GM18498 (cell line): ENCODE data around the gene CFAP119.

Experiments
- ATAC-seq: cut with Tn5 transposase; IDR thresholded peaks from one replicate; pipeline ENCODE4 v1.9.1; 2021; ENCODE audit warnings: mild to moderate bottlenecking, moderate library complexity; ENCODE audit not compliant: unreplicated experiment

The CFAP119 gene

DNA sequence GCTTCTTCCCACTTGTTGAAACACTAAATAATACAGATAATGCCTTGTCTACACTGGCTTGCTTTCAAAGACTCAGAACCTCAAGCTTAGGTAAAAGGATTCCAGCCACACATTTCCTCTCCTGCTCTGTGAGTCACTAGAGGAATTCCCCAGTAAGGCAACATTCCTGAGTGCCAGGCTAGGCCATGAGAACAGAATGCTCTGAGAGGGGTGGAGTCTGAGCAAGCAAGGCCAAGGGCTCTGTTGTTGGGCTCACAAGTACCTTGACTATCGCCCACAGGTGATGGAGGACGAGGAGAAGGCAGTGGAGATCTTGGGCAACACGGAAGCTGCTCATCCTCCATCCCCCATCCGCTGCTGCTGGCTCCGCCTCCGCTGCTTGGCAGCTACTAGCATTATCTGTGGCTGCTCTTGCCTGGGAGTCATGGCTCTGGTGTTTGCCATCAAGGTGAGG lies 20.4 kb downstream of the CFAP119 start:
- no peak for ATAC-seq

DNA sequence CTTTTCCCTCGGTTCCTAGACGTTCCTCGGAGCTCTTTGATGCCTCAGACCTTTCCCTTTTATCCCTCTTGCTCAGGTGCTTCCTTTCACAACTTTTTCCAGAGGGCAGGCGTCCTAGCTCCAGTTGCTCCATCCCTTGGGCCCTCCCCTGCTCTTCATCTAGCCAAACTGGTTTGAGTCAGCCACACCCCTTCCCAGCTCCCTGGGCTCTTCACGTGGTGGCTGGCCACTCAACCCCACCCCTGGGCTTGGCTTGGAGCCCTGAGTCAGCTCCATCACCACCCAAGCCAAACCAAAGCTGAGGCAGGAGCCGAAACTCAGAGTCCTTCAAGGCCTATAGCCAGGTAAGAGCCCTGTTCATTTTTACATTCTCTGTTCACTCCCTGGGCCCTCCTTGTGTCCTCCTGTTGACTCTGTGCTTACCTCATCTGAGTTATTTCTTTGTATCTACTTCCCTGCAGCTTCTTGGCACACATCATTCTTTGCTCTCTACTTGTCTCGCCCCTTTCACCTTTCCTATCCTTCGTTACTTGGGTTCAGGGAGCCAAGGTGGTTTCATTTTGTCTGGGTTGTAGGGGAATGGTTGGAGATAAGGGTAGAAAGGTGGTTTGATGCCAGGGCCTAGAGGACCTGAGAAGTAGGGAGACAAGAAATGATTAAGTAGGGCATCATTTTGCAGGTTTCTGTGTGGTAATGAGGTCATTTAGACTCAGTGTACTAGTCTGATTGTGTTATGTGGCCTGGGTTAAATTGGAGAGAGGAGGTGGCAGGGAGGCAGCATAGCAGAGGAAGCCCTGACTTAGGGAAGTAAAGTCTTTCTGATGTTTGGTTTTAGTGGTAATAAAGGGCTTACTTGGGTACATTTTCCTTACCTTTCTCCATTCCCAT lies 21.3 kb downstream of the CFAP119 start:
- ATAC-seq = no peak

DNA sequence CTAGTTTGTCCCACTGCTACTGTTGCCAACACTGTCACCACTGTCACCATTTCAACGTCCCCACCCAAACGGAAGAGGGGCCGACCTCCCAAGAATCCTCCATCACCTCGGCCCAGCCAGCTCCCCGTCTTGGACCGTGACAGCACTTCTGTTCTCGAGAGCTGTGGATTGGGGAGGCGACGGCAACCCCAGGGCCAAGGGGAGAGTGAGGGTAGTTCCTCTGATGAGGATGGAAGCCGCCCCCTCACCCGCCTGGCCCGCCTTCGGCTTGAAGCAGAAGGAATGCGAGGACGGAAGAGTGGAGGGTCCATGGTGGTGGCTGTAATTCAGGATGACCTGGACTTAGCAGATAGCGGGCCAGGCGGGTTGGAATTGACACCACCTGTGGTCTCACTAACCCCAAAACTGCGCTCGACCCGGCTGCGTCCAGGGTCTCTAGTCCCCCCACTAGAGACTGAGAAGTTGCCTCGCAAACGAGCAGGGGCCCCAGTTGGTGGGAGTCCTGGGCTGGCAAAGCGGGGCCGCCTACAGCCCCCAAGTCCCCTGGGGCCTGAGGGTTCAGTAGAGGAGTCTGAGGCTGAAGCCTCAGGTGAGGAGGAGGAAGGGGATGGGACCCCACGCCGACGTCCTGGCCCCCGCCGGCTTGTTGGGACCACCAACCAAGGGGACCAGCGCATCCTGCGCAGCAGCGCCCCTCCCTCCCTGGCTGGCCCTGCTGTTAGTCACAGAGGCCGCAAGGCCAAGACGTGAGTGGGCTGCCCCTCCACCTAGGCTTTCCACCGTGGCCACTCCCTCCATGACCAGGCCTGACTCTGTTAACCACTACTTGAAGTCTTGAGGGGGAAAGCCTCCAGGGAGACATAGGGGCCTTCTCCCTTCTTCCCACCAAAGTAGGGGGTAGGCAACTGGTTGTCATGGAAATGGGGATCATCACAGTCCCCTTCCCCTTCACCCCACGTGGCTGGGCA lies 22.6 kb downstream of the CFAP119 start:
- ATAC-seq = no peak

DNA sequence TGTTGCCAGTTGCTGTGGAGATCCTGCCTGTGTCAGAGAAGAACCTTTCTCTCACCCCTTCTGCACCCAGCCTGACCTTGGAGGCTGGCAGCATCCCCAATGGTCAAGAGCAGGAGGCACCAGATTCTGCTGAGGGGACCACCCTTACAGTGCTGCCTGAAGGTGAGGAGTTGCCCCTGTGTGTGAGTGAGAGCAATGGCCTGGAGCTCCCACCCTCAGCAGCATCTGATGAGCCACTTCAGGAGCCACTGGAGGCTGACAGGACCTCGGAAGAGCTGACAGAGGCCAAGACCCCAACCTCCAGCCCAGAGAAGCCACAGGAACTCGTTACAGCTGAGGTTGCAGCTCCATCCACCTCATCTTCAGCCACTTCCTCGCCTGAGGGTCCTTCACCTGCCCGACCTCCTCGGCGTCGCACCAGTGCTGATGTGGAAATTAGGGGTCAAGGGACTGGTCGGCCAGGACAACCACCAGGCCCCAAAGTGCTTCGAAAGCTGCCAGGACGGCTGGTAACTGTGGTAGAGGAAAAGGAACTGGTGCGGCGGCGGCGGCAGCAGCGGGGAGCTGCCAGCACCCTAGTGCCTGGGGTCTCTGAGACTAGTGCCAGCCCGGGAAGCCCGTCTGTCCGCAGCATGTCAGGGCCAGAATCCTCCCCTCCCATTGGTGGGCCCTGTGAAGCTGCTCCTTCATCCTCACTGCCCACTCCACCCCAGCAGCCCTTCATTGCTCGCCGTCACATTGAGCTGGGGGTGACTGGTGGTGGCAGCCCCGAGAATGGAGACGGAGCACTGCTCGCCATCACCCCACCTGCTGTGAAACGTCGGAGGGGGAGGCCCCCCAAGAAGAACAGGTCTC lies 23.8 kb downstream of the CFAP119 start:
- no peak for ATAC-seq

DNA sequence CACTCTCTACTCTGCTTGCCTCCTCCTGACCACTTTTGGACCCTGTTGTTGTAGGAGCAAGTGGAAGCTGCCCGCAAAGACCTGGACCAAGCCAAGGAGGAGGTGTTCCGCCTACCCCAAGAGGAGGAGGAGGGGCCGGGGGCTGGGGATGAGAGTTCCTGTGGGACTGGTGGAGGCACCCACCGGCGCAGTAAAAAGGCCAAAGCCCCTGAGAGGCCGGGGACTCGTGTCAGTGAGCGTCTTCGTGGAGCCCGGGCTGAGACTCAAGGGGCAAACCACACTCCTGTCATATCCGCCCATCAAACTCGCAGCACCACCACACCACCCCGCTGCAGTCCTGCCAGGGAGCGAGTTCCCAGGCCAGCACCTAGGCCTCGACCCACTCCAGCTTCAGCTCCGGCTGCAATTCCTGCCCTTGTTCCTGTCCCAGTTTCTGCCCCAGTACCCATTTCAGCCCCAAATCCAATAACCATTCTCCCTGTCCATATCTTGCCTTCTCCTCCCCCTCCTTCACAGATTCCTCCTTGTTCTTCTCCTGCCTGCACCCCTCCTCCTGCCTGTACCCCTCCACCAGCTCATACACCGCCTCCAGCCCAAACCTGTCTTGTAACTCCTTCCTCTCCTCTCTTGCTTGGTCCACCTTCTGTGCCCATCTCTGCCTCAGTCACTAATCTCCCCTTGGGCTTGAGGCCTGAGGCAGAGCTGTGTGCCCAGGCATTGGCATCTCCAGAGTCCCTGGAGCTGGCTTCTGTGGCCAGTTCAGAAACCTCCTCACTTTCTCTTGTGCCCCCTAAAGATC lies 24.7 kb downstream of the CFAP119 start:
- no peak for ATAC-seq

DNA sequence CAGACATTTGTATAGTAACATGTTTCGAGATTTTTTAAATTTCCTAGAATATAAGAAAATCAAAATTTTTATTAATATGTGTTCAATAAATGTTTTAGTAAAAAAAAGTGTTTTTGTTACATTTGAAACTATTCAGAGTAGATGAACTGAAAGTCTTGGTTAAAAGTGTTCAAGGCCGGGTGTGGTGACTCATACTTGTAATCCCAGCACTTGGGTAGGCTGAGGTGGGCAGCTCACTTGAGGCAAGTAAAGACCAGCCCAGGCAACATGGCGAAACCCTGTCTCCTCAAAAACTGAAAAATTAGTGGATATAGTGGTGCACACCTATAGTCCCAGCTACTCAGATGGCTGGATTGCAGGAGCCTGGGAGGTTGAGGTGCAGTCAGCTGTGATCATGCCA lies 30.5 kb downstream of the CFAP119 start:
- no peak for ATAC-seq

DNA sequence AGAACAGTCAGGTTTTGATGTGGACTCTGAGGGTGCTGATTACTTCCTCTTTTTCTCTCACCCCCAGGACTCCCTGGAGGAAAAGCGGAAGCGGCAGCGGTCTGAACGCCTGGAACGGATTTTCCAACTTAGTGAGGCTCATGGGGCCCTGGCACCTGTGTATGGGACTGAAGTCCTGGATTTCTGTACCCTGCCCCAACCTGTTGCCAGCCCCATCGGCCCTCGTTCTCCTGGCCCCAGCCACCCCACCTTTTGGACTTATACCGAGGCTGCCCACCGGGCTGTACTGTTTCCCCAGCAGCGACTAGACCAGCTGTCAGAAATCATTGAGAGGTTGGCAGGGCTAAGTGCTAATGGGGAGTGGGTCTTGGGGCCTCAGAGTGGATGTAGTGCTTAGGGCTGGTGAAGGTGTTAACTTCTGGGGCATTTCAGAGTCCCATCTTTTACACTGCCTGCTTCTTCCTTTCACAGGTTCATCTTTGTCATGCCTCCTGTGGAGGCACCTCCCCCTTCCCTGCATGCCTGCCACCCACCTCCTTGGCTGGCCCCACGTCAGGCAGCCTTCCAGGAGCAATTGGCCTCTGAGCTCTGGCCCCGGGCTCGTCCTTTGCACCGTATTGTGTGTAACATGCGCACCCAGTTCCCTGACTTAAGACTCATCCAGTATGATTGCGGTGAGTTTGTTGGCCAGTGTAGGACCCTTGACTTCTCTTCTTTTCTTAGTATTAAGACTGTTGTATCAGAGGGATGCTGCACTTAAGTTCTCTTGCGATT lies 32.8 kb downstream of the CFAP119 start:
- no peak for ATAC-seq

DNA sequence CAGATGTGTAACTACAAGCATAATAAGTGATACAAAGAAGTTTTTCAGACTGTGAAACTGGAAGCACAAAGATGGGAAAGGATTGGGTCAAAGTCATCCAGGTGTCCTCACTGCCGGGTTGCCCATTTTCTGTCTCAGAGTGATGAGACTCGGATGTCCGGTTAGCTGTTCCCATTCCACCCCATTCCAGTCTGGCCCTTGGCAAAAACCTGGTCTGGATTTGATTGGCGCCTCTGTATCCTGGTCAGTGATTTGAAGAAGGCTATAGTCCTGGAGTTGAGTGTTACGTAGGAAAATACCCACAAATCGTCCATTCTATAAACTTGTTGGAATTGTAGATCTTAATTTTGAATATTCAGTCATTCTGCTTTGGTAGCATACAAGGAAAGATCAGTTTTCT lies 33.5 kb downstream of the CFAP119 start:
- no peak for ATAC-seq

DNA sequence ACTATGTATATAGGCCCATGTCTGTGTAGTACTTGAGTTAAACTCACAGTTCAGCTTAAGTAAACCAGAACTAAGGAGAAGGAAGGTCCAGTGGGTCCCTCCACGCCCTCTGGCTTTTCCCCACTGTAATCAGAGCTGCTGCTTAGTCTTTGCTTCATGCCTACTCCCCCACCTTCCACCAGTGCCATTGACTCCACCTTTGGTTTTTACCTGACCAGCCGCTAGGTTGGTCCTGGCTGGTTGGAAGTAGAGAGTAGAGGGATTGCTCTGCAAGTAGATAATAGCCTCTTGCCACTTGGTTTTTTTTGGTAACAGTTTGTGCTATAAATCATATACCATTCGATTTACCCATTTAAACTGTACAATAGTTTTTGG lies 36.5 kb downstream of the CFAP119 start:
- ATAC-seq = no peak

DNA sequence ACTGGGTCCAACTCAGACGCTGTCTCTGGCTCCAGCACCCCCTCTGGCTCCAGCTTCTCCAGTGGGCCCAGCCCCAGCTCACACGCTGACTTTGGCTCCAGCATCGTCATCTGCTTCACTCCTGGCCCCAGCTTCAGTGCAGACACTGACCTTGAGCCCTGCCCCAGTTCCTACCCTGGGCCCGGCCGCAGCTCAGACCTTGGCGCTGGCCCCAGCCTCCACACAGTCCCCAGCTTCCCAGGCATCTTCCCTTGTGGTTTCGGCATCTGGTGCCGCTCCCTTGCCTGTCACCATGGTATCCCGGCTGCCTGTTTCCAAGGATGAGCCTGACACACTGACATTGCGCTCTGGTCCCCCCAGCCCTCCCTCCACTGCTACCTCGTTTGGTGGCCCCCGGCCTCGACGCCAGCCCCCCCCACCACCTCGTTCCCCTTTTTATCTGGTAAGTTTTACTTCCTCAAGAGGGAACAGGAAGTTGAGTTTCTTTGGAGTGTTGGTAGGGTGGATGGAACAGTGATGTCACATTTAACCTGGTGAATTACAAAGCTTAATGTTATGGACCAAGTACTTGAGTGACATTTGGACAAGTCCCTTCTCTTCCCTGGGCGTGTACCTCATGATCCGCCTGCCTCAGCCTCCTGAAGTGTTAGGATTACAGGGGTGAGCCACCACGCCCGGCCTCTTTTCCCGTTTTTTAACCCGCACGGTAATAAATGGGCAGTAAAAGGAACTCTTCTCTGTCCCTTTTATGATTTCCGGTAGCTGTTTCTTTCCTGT lies 37.0 kb downstream of the CFAP119 start:
- ATAC-seq = no peak

DNA sequence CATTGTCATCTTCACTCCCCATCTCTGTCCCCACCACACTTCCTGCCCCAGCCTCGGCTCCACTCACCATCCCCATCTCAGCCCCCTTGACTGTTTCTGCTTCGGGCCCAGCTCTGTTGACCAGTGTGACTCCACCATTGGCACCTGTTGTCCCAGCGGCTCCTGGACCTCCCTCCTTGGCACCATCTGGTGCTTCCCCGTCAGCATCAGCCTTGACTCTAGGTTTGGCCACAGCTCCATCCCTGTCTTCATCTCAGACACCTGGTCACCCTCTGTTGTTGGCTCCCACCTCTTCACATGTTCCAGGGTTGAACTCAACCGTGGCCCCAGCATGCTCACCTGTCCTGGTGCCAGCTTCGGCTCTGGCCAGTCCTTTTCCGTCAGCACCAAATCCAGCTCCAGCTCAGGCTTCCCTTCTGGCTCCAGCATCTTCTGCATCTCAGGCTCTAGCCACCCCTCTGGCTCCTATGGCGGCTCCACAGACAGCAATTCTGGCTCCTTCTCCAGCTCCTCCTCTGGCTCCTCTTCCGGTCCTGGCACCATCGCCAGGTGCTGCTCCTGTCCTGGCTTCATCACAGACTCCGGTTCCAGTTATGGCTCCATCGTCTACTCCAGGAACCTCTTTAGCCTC lies 38.0 kb downstream of the CFAP119 start:
- no peak for ATAC-seq

DNA sequence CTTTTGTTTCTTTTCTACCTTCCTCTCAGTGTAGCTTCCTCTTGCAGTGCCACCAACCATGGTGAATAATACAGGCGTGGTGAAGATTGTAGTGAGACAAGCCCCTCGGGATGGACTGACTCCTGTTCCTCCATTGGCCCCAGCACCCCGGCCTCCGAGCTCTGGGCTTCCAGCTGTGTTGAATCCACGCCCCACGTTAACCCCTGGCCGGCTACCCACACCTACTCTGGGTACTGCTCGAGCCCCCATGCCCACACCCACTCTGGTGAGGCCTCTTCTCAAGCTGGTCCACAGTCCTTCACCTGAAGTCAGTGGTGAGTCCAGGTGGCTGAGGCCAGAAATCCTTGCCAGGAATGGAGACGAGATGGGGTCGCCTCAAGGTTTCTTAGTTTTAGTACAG lies 38.9 kb downstream of the CFAP119 start:
- ATAC-seq = no peak

DNA sequence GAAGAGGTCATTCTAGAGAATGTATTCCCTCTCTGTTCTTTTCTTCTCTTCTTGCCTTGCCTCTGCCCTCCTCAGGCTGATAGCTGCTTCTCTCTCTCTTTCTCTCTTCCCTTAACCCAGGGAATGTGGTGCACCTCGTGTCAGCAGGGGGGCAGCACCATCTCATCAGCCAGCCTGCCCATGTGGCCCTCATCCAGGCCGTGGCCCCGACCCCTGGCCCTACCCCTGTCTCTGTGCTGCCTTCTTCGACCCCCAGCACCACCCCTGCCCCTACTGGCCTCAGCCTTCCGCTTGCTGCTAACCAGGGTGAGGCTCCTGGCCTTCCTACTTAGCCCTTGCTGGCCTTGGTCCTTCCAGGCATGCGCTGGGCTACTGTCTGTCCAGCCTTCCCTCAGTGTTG lies 39.4 kb downstream of the CFAP119 start:
- ATAC-seq = no peak

DNA sequence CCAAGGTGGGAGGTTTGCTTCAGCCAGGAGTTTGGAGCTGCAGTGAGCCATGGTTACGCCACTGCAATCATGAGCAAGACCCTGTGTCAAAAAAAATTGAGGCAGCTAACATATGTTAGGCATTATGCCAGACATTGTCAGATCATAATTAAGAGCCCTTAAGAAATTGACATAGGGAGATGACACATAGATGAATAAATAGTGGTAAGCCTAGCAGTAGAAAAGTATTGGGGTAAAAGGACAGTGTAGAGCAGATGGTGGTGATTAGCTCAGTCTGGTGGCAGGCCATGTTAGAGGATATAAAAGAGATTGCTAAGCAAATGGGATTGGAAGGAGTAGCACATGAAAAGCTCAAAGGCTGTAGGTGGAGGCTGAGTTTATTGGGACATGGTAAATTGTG lies 40.3 kb downstream of the CFAP119 start:
- no peak for ATAC-seq

DNA sequence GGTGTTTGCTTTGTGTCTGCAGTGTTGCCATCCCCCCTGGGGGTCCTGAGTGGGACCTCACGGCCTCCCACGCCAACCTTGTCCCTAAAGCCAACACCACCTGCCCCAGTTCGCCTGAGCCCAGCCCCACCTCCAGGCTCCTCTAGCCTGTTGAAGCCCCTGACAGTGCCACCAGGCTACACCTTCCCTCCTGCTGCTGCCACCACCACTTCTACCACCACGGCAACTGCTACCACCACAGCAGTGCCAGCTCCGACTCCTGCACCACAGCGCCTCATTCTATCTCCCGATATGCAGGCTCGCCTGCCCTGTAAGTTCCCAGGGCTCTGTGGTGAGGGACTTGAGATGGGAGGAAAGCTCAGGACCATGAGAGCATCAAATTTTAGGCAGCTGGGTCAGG lies 40.7 kb downstream of the CFAP119 start:
- no peak for ATAC-seq

DNA sequence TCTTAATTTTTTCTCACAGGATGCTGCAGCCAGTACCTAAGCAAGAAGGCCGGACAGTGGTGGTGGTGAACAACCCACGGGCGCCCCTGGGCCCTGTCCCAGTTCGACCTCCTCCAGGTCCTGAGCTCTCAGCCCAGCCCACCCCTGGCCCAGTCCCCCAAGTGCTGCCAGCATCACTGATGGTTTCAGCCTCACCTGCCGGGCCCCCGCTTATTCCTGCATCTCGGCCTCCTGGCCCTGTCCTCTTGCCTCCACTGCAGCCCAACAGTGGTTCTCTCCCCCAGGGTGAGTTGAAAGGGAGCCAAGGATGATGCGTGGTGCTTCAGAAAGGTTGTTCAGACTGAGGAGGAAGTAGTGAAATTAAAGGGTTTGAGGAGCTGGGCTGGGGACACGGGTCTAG lies 41.2 kb downstream of the CFAP119 start:
- ATAC-seq = no peak

DNA sequence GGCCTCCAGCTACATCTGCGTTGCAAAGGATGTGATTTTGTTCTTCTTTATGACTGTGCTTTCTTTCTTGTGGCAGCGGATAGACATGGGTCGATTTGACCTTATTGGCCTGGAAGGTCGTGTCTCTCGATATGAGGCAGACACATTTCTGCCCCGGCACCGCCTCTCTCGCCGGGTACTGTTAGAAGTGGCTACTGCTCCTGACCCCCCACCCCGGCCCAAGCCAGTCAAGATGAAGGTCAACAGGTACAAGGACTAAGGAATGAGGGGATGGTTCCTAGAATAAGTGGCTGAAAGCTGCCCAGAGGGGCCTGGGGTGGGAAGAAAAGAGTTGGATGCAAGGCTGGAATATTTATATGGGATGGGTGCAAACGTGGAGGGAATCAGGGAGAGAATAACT lies 41.8 kb downstream of the CFAP119 start:
- no peak for ATAC-seq
